K562 (cell line): ENCODE data around the gene CHST8. TPM values are rescaled to one million over a fixed set of nuclear protein-coding genes. Genes with fewer than 3 reads are reported as not detected.

Experiments used
- ATAC-seq: fragments of 200-7000 bp; cut with Tn5 transposase; 3 replicates; pipeline ENCODE4 v1.9.1; 2020; ENCODE audit warnings: moderate library complexity
- BruUV-seq: library from RNA; stranded (reverse); fragments of 400-500 nt; replicated peaks from 2 replicates; lab custom pipeline; 2021; lab: Mats Ljungman, UMichigan
- CTCF ChIA-PET: fragments of 300-600 bp; formaldehyde crosslinking; extraction: SDS; loops from one replicate; lab custom pipeline; 2021; ENCODE audit warnings: low intra/inter-chr PET ratio; lab: Yijun Ruan, JAX
- POLR2A ChIA-PET: fragments of 300-600, 350-650 bp; sonication (Branson Sonifier 250); formaldehyde crosslinking; extraction: SDS; loops from one replicate; lab custom pipeline; 2021; ENCODE audit warnings: antibody characterized with exemption, inconsistent platforms; lab: Yijun Ruan, JAX
- DNase-seq, 4 experiments: peaks; one replicate each; pipeline versions ENCODE4 v3.0.0 to v3.0.0-alpha.2; 2011 to 2018; ENCODE audit warnings: low spot score in 3 of 4, mixed read lengths in 3 of 4; ENCODE audit errors: extremely low read depth in 1 of 4
- FAIRE-seq: peaks from 2 replicates; lab custom pipeline; 2011; peaks lifted over from hg19 to GRCh38; lab: Jason Lieb, UNC
- H2AFZ ChIP-seq: 2 replicates; pipeline ENCODE4 v1.6.0; 2011; ENCODE audit warnings: low read depth, low read length, control low read depth, inconsistent platforms
- H3K27ac ChIP-seq: fragments of 200-600 bp; 3 replicates; pipeline ENCODE4 v1.8.0; 2011; ENCODE audit warnings: low read depth, mild to moderate bottlenecking, control low read depth, inconsistent platforms, low read length, moderate library complexity, mixed read lengths; ENCODE audit errors: extremely low read depth
- H3K27me3 ChIP-seq, 2 experiments: fragments of 300-600 bp in 1 of 2; 2 replicates in 1 of 2; 3 replicates in 1 of 2; pipeline versions ENCODE4 v1.6.0 to v1.8.0; 2011; ENCODE audit warnings: inconsistent platforms in 2 of 2, low read length in 2 of 2, mild to moderate bottlenecking in 1 of 2, mixed read lengths in 1 of 2, moderate library complexity in 1 of 2; ENCODE audit not compliant: control insufficient read depth in 2 of 2, insufficient read depth in 2 of 2
- H3K36me3 ChIP-seq: fragments of 300-600 bp; 3 replicates; pipeline ENCODE4 v1.8.0; 2011; ENCODE audit warnings: mild to moderate bottlenecking, low read length, inconsistent platforms; ENCODE audit not compliant: control insufficient read depth, insufficient read depth
- H3K4me1 ChIP-seq, 2 experiments: fragments of 200-600 bp in 1 of 2; replicated peaks in 1 of 2; 2 replicates in 1 of 2; 3 replicates in 1 of 2; pipeline versions ENCODE4 v1.5.1 to v1.8.0; 2011; ENCODE audit warnings: inconsistent platforms in 2 of 2, low read length in 2 of 2, mild to moderate bottlenecking in 1 of 2, mixed read lengths in 1 of 2, moderate library complexity in 1 of 2; ENCODE audit not compliant: control insufficient read depth in 2 of 2, insufficient read depth in 2 of 2
- H3K4me2 ChIP-seq: 2 replicates; pipeline ENCODE4 v1.6.1; 2011; ENCODE audit warnings: low read length, control low read depth, inconsistent platforms, mixed read lengths; ENCODE audit not compliant: insufficient read depth
- H3K4me3 ChIP-seq: fragments of 200-600 bp; sonication (generic), shearing (Covaris generic); 2 replicates; pipeline ENCODE4 v1.5.1; 2016; ENCODE audit warnings: control low read depth, inconsistent platforms
- H3K79me2 ChIP-seq: fragments of 200-600 bp; 3 replicates; pipeline ENCODE4 v1.8.0; 2011; ENCODE audit warnings: low read length, inconsistent platforms; ENCODE audit not compliant: control insufficient read depth, insufficient read depth
- H3K9ac ChIP-seq, 2 experiments: 2 replicates each; pipeline versions ENCODE4 v1.6.0 to v1.6.1; 2011; ENCODE audit warnings: low read depth in 2 of 2, low read length in 2 of 2, control low read depth in 1 of 2, inconsistent platforms in 1 of 2, mild to moderate bottlenecking in 1 of 2, mixed read lengths in 1 of 2; ENCODE audit not compliant: insufficient read depth in 1 of 2
- H3K9me1 ChIP-seq: one replicate; pipeline ENCODE4 v1.6.0; 2011; ENCODE audit warnings: inconsistent platforms, mild to moderate bottlenecking, low read length, moderate library complexity; ENCODE audit not compliant: control insufficient read depth, insufficient read depth
- H3K9me3 ChIP-seq: replicated peaks from 2 replicates; pipeline ENCODE4 v1.5.1; 2011; ENCODE audit warnings: low read depth, low read length, inconsistent platforms; ENCODE audit not compliant: control insufficient read depth, insufficient read depth
- H4K20me1 ChIP-seq: replicated peaks from 2 replicates; pipeline ENCODE4 v1.6.1; 2011; ENCODE audit warnings: low read length, inconsistent platforms, mixed read lengths; ENCODE audit not compliant: control insufficient read depth, insufficient read depth
- EZH2 ChIP-seq: IDR thresholded peaks from 2 replicates; pipeline ENCODE4 v1.6.1; 2012; ENCODE audit warnings: low read depth, mild to moderate bottlenecking, inconsistent platforms, low read length, borderline replicate concordance
- GATAD2B ChIP-seq: fragments of 450-650 bp; IDR thresholded peaks from 2 replicates; pipeline ENCODE4 v1.6.1; 2017; ENCODE audit warnings: mild to moderate bottlenecking, borderline replicate concordance
- JUNB ChIP-seq: fragments of 450-650 bp; formaldehyde crosslinking; conservative IDR thresholded peaks from 2 replicates; pipeline ENCODE4 v1.4.0; 2020; ENCODE audit warnings: mild to moderate bottlenecking
- NR3C1 ChIP-seq: sonication (generic); formaldehyde crosslinking; IDR thresholded peaks from 2 replicates; pipeline ENCODE4 v1.8.1; 2022; ENCODE audit warnings: missing genetic modification reagents
- POLR2B ChIP-seq: fragments of 450-650 bp; IDR thresholded peaks from 2 replicates; pipeline ENCODE4 v1.6.1; 2018; ENCODE audit warnings: low read depth; ENCODE audit not compliant: partially characterized antibody
- PURB ChIP-seq: sonication (generic); formaldehyde crosslinking; IDR thresholded peaks from 2 replicates; pipeline ENCODE4 v1.9.0; 2021; ENCODE audit warnings: low read depth, mild to moderate bottlenecking, missing genetic modification reagents
- SMARCA4 ChIP-seq: fragments of 450-650 bp; IDR thresholded peaks from 2 replicates; pipeline ENCODE4 v1.6.1; 2016
- ZNF561 ChIP-seq: fragments of 450-650 bp; formaldehyde crosslinking; conservative IDR thresholded peaks from 2 replicates; pipeline ENCODE4 v1.4.0; 2020; ENCODE audit warnings: mild to moderate bottlenecking, moderate library complexity
- WGBS: fragments of 100-300 bp; shearing (Covaris generic); methylation state at CpG from one replicate; pipeline ENCODE4 v1.1.6; 2016; ENCODE audit warnings: low coverage, mixed read lengths; ENCODE audit not compliant: insufficient coverage; ENCODE audit errors: missing lambda C conversion rate; 5-methylcytosine and 5-hydroxymethylcytosine counted together
- in situ Hi-C: fragments of 300-500 bp; cut with MboI; formaldehyde crosslinking; loops from 4 replicates; pipeline ENCODE4 v1.15.0; 2018; ENCODE audit warnings: inconsistent platforms, mixed read lengths
- intact Hi-C: fragments of 100-400 bp; cut with micrococcal nuclease; formaldehyde crosslinking; loops from 2 replicates; pipeline ENCODE4 v1.14.2; 2022
- polyA plus RNA-seq, 8 experiments: library from polyadenylated mRNA; depleted of rRNA in 4 of 8; stranded (reverse) in 5 of 8; unstranded in 3 of 8; fragments of >200 nt; fragmentation: Nextera tagmentation in 2 of 8; fragmentation: Illumina TruSeq in 1 of 8; extraction: Ambion mirVana in 2 of 8; extraction: Trizol in 1 of 8; gene quantifications; 2 replicates each; pipeline versions ENCODE4 v1.2.1 to v1.2.3, GENCODE V29; 2011 to 2014; ENCODE audit warnings: inconsistent platforms in 1 of 8, missing spikeins in 1 of 8
- total RNA-seq, 7 experiments: library from RNA; depleted of rRNA in 6 of 7; stranded (reverse); fragments of >200 nt in 6 of 7; fragmentation: Illumina TruSeq in 2 of 7; extraction: Trizol in 2 of 7; gene quantifications; 2 replicates each; pipeline versions ENCODE4 v1.2.1 to v1.2.3, GENCODE V29; 2011 to 2021; ENCODE audit warnings: low replicate concordance in 1 of 7
- TF ChIP-seq, protein P1 (sequence below): fragments of 450-650 bp; IDR thresholded peaks from one replicate; pipeline ENCODE4 v1.6.1; 2018; ENCODE audit warnings: mild to moderate bottlenecking, moderate library complexity; ENCODE audit not compliant: partially characterized antibody
- TF ChIP-seq, protein P2 (sequence below), 2 experiments: fragments of 450-650 bp; conservative IDR thresholded peaks; 2 replicates each; pipeline ENCODE4 v1.6.1; 2017; ENCODE audit warnings: mild to moderate bottlenecking in 2 of 2, moderate library complexity in 2 of 2
- TF ChIP-seq, protein P3 (sequence below): sonication (generic); IDR thresholded peaks from 2 replicates; pipeline ENCODE4 v1.6.1; 2016
- TF ChIP-seq, protein P4 (sequence below): fragments of 450-650 bp; formaldehyde crosslinking; IDR thresholded peaks from 2 replicates; pipeline ENCODE4 v1.4.0; 2020; ENCODE audit warnings: mild to moderate bottlenecking
- TF ChIP-seq, protein P5 (sequence below): fragments of 200-800 bp; sonication (Bioruptor generic); IDR thresholded peaks from 2 replicates; pipeline ENCODE4 v1.6.1; 2016; ENCODE audit warnings: missing genetic modification characterization, missing compliant biosample characterization

CHST8 gene
- total and polyA plus RNA-seq, 9 of the 15 experiments (the other 6 are each of a cell fraction or from before 2014, with no cell fraction given): 0.11 TPM; not detected in 8

DNA sequence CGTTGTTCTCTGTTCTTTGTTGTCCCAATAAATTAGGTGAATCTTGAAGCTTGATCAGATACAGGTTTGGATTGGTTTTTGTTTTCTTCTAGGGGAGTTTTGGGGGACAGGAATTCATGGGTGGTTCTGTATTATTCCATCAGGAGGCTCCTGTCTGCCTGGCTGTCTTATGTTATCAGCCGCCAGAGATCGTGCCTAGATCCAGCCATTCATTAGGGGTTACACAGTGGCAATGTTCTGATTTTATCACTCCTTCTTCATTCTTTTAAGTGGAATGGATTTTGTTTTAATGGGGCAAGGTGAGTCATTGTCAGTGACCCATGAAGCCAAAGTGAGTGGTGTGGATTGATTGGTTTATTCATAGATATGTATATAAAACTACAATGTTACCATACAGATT, 71.9 kb downstream of the CHST8 start:
- BruUV-seq: no TSS peak
- Histone ChIP-seq H2AFZ (no peak overlapping the region), H4K20me1 (no peaks in the 10 kb centered on the region; the same call in 1 of the 2 replicates), H3K9me1 (no peaks in the 10 kb centered on the region), H3K27me3 (peaks cover 0 to 2% of the 10 kb centered on the region in 2 experiments; a peak in 1 of 5 replicates), H3K4me1 (peaks cover 0 to 4% of the 10 kb centered on the region in 2 experiments; a peak in 1 of 5 replicates), H3K9me3 (no peaks in the 10 kb centered on the region), H3K9ac (no peak overlapping the region), H3K27ac (no peak overlapping the region), H3K79me2 (no peaks in the 10 kb centered on the region), H3K36me3 (no peaks in the 10 kb centered on the region), H3K4me2 (no peak overlapping the region), H3K4me3 (no peak overlapping the region)
- no peak for ATAC-seq
- in situ Hi-C loops (no loop called here), intact Hi-C loops (no loop called here)
- CTCF ChIA-PET: no interaction called here
- no peak for DNase-seq
- WGBS: 0% methylated on average over 3 of the region's 3 CpGs
- POLR2A ChIA-PET: no interaction called here
- no peak for FAIRE-seq
- no peak for TF ChIP-seq GATAD2B
- TF ChIP-seq SMARCA4: no peak
- TF ChIP-seq, protein P1, sequence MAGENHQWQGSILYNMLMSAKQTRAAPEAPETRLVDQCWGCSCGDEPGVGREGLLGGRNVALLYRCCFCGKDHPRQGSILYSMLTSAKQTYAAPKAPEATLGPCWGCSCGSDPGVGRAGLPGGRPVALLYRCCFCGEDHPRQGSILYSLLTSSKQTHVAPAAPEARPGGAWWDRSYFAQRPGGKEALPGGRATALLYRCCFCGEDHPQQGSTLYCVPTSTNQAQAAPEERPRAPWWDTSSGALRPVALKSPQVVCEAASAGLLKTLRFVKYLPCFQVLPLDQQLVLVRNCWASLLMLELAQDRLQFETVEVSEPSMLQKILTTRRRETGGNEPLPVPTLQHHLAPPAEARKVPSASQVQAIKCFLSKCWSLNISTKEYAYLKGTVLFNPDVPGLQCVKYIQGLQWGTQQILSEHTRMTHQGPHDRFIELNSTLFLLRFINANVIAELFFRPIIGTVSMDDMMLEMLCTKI: no peak
- TF ChIP-seq, protein P2, sequence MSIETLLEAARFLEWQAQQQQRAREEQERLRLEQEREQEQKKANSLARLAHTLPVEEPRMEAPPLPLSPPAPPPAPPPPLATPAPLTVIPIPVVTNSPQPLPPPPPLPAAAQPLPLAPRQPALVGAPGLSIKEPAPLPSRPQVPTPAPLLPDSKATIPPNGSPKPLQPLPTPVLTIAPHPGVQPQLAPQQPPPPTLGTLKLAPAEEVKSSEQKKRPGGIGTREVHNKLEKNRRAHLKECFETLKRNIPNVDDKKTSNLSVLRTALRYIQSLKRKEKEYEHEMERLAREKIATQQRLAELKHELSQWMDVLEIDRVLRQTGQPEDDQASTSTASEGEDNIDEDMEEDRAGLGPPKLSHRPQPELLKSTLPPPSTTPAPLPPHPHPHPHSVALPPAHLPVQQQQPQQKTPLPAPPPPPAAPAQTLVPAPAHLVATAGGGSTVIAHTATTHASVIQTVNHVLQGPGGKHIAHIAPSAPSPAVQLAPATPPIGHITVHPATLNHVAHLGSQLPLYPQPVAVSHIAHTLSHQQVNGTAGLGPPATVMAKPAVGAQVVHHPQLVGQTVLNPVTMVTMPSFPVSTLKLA (conservative IDR thresholded peaks at IDR 0.05): no peak
- no peak for TF ChIP-seq EZH2
- TF ChIP-seq JUNB: no peak
- TF ChIP-seq PURB (CRISPR knock-in tag): no peak
- no peak for TF ChIP-seq ZNF561
- TF ChIP-seq, protein P3, sequence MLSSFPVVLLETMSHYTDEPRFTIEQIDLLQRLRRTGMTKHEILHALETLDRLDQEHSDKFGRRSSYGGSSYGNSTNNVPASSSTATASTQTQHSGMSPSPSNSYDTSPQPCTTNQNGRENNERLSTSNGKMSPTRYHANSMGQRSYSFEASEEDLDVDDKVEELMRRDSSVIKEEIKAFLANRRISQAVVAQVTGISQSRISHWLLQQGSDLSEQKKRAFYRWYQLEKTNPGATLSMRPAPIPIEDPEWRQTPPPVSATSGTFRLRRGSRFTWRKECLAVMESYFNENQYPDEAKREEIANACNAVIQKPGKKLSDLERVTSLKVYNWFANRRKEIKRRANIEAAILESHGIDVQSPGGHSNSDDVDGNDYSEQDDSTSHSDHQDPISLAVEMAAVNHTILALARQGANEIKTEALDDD: no peak
- TF ChIP-seq, protein P4, sequence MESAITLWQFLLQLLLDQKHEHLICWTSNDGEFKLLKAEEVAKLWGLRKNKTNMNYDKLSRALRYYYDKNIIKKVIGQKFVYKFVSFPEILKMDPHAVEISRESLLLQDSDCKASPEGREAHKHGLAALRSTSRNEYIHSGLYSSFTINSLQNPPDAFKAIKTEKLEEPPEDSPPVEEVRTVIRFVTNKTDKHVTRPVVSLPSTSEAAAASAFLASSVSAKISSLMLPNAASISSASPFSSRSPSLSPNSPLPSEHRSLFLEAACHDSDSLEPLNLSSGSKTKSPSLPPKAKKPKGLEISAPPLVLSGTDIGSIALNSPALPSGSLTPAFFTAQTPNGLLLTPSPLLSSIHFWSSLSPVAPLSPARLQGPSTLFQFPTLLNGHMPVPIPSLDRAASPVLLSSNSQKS (CRISPR knock-in tag): no peak
- TF ChIP-seq, protein P5, sequence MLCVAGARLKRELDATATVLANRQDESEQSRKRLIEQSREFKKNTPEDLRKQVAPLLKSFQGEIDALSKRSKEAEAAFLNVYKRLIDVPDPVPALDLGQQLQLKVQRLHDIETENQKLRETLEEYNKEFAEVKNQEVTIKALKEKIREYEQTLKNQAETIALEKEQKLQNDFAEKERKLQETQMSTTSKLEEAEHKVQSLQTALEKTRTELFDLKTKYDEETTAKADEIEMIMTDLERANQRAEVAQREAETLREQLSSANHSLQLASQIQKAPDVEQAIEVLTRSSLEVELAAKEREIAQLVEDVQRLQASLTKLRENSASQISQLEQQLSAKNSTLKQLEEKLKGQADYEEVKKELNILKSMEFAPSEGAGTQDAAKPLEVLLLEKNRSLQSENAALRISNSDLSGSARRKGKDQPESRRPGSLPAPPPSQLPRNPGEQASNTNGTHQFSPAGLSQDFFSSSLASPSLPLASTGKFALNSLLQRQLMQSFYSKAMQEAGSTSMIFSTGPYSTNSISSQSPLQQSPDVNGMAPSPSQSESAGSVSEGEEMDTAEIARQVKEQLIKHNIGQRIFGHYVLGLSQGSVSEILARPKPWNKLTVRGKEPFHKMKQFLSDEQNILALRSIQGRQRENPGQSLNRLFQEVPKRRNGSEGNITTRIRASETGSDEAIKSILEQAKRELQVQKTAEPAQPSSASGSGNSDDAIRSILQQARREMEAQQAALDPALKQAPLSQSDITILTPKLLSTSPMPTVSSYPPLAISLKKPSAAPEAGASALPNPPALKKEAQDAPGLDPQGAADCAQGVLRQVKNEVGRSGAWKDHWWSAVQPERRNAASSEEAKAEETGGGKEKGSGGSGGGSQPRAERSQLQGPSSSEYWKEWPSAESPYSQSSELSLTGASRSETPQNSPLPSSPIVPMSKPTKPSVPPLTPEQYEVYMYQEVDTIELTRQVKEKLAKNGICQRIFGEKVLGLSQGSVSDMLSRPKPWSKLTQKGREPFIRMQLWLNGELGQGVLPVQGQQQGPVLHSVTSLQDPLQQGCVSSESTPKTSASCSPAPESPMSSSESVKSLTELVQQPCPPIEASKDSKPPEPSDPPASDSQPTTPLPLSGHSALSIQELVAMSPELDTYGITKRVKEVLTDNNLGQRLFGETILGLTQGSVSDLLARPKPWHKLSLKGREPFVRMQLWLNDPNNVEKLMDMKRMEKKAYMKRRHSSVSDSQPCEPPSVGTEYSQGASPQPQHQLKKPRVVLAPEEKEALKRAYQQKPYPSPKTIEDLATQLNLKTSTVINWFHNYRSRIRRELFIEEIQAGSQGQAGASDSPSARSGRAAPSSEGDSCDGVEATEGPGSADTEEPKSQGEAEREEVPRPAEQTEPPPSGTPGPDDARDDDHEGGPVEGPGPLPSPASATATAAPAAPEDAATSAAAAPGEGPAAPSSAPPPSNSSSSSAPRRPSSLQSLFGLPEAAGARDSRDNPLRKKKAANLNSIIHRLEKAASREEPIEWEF (CRISPR knock-in tag): no peak
- TF ChIP-seq POLR2B: no peak
- no peak for TF ChIP-seq NR3C1
